GM12878 (cell line): ENCODE results near the gene ORM2. TPM values are rescaled to one million over a fixed set of nuclear protein-coding genes. Genes with fewer than 3 reads are reported as not detected.

ENCODE experiments used
- ATAC-seq: fragments of 200-7000 bp; cut with Tn5 transposase; 3 replicates; pipeline ENCODE4 v1.9.1; 2020; ENCODE audit warnings: mild to moderate bottlenecking, moderate library complexity
- BruUV-seq: library from RNA; stranded (reverse); fragments of 400-500 nt; replicated peaks from 2 replicates; lab custom pipeline; 2021; lab: Mats Ljungman, UMichigan
- CTCF ChIA-PET: fragments of 300-600 bp; sonication (Branson Sonifier 250); formaldehyde crosslinking; extraction: SDS; loops from one replicate; lab custom pipeline; 2021; ENCODE audit warnings: inconsistent platforms; lab: Yijun Ruan, JAX
- POLR2A ChIA-PET: fragments of 350-600 bp; formaldehyde crosslinking; extraction: SDS; loops from one replicate; lab custom pipeline; 2021; ENCODE audit warnings: inconsistent platforms; lab: Charles Lee
- RAD21 ChIA-PET: fragments of 300-600 bp; sonication (Branson Sonifier 250); formaldehyde crosslinking; loops from one replicate; lab custom pipeline; 2023; ENCODE audit warnings: antibody characterized with exemption; ENCODE audit not compliant: unreplicated experiment; lab: Charles Lee
- SMC1A ChIA-PET: fragments of 300-600 bp; sonication (Branson Sonifier 250); formaldehyde crosslinking; loops from one replicate; lab custom pipeline; 2023; ENCODE audit not compliant: unreplicated experiment, uncharacterized antibody; lab: Charles Lee
- DNase-seq: peaks from one replicate; pipeline ENCODE4 v3.0.0-alpha.2; 2011; ENCODE audit warnings: low read depth, low spot score
- FAIRE-seq: peaks from 3 replicates; lab custom pipeline; 2011; peaks lifted over from hg19 to GRCh38; lab: Jason Lieb, UNC
- H2AFZ ChIP-seq: 2 replicates; pipeline ENCODE4 v1.6.0; 2011; ENCODE audit warnings: low read depth, low read length, control low read depth; ENCODE audit not compliant: control insufficient read depth
- H3K27ac ChIP-seq: 2 replicates; pipeline ENCODE4 v1.5.1; 2011; ENCODE audit warnings: control low read depth; ENCODE audit not compliant: control insufficient read depth, insufficient read depth
- H3K27me3 ChIP-seq, 2 experiments: replicated peaks in 1 of 2; 2 replicates each; pipeline versions ENCODE4 v1.6.0 to v1.6.1; 2011; ENCODE audit warnings: low read length in 1 of 2; ENCODE audit not compliant: control insufficient read depth in 2 of 2, insufficient read depth in 2 of 2
- H3K36me3 ChIP-seq, 2 experiments: 2 replicates each; pipeline ENCODE4 v1.5.1; 2011; ENCODE audit warnings: low read length in 1 of 2; ENCODE audit not compliant: control insufficient read depth in 2 of 2, insufficient read depth in 2 of 2
- H3K4me1 ChIP-seq: 2 replicates; pipeline ENCODE4 v1.6.1; 2011; ENCODE audit warnings: mild to moderate bottlenecking, low read length, moderate library complexity, mixed read lengths; ENCODE audit not compliant: control insufficient read depth, insufficient read depth
- H3K4me2 ChIP-seq: 2 replicates; pipeline ENCODE4 v1.6.0; 2011; ENCODE audit warnings: control low read depth; ENCODE audit not compliant: control insufficient read depth, insufficient read depth
- H3K4me3 ChIP-seq: fragments of 200-600 bp; sonication (generic); 2 replicates; pipeline ENCODE4 v1.5.1; 2016
- H3K79me2 ChIP-seq: 2 replicates; pipeline ENCODE4 v1.6.0; 2011; ENCODE audit warnings: low read length; ENCODE audit not compliant: control insufficient read depth, insufficient read depth
- H3K9ac ChIP-seq: 2 replicates; pipeline ENCODE4 v1.8.0; 2011; ENCODE audit warnings: low read length, control low read depth, mixed read lengths; ENCODE audit not compliant: control insufficient read depth, insufficient read depth
- H3K9me3 ChIP-seq: replicated peaks from 3 replicates; pipeline ENCODE4 v1.5.1; 2011; ENCODE audit warnings: mild to moderate bottlenecking, low read length; ENCODE audit not compliant: control insufficient read depth, insufficient read depth
- H4K20me1 ChIP-seq: 2 replicates; pipeline ENCODE4 v1.6.0; 2011; ENCODE audit not compliant: control insufficient read depth, insufficient read depth
- CREB1 ChIP-seq: IDR thresholded peaks from 2 replicates; pipeline ENCODE4 v1.6.1; 2012; ENCODE audit warnings: low read depth, mild to moderate bottlenecking, inconsistent platforms
- ETV6 ChIP-seq, 2 experiments: fragments of 450-650 bp in 1 of 2; IDR thresholded peaks in 1 of 2; conservative IDR thresholded peaks in 1 of 2; 2 replicates each; pipeline ENCODE4 v1.6.1; 2014; ENCODE audit warnings: antibody characterized with exemption in 1 of 2, borderline replicate concordance in 1 of 2, low read depth in 1 of 2, mild to moderate bottlenecking in 1 of 2, moderate library complexity in 1 of 2
- GATAD2B ChIP-seq: fragments of 450-650 bp; conservative IDR thresholded peaks from 2 replicates; pipeline ENCODE4 v1.6.1; 2017; ENCODE audit warnings: low read depth, mild to moderate bottlenecking, moderate library complexity
- HDAC6 ChIP-seq: fragments of 200-600 bp; sonication (generic); IDR thresholded peaks from one replicate; pipeline ENCODE4 v1.8.0; 2017; ENCODE audit warnings: antibody characterized with exemption; ENCODE audit not compliant: unreplicated experiment
- SUZ12 ChIP-seq: fragments of 200-600 bp; sonication (generic); IDR thresholded peaks from one replicate; pipeline ENCODE4 v1.6.1; 2018; ENCODE audit warnings: antibody characterized with exemption, mild to moderate bottlenecking; ENCODE audit not compliant: unreplicated experiment
- TBL1XR1 ChIP-seq: IDR thresholded peaks from 2 replicates; pipeline ENCODE4 v1.6.1; 2012; ENCODE audit warnings: low read depth, low read length, improper control_type of control experiment
- ZBED1 ChIP-seq: IDR thresholded peaks from 2 replicates; pipeline ENCODE4 v1.6.1; 2016; ENCODE audit warnings: borderline replicate concordance
- ZNF622 ChIP-seq: fragments of 450-650 bp; IDR thresholded peaks from 2 replicates; pipeline ENCODE4 v1.6.1; 2017; ENCODE audit warnings: mild to moderate bottlenecking, inconsistent platforms
- WGBS: methylation state at CpG from one replicate; pipeline ENCODE4 v1.1.6; 2016; ENCODE audit warnings: low lambda C conversion rate; ENCODE audit not compliant: insufficient replicate concordance, insufficient coverage; ENCODE audit errors: missing lambda C conversion rate; 5-methylcytosine and 5-hydroxymethylcytosine counted together
- in situ Hi-C: fragments of 300-500 bp; cut with MboI; formaldehyde crosslinking; loops from 9 replicates; pipeline ENCODE4 v1.14.3; 2018; ENCODE audit warnings: mixed read lengths
- intact Hi-C: fragments of 100-400 bp; cut with micrococcal nuclease; formaldehyde crosslinking; loops from one replicate; pipeline ENCODE4 v1.14.2; 2022; ENCODE audit not compliant: unreplicated experiment
- polyA plus RNA-seq, 11 experiments: library from polyadenylated mRNA; depleted of rRNA in 4 of 11; unstranded in 6 of 11; stranded (reverse) in 5 of 11; fragments of >200 nt; fragmentation: Nextera tagmentation in 4 of 11; fragmentation: Illumina TruSeq in 1 of 11; extraction: Ambion mirVana in 4 of 11; extraction: Trizol in 1 of 11; gene quantifications; 1 replicate in 1 of 11; 2 replicates in 10 of 11; pipeline versions ENCODE4 v1.2.1 to v1.2.3, GENCODE V29; 2011 to 2016; ENCODE audit warnings: inconsistent platforms in 2 of 11, missing spikeins in 2 of 11, low read depth in 1 of 11
- total RNA-seq, 4 experiments: library from RNA; depleted of rRNA in 3 of 4; stranded (reverse); fragments of >200 nt in 3 of 4; fragmentation: Illumina TruSeq in 1 of 4; extraction: Trizol in 1 of 4; gene quantifications; 2 replicates each; pipeline versions ENCODE4 v1.2.1 to v1.2.3, GENCODE V29; 2013 to 2021
- TF ChIP-seq, protein P1 (sequence below): IDR thresholded peaks from 2 replicates; pipeline ENCODE4 v1.6.1; 2012; ENCODE audit warnings: improper control_type of control experiment, low read depth, low read length; ENCODE audit not compliant: insufficient replicate concordance
- TF ChIP-seq, protein P2 (sequence below): fragments of 450-650 bp; formaldehyde crosslinking; IDR thresholded peaks from 2 replicates; pipeline ENCODE4 v1.4.0; 2020; ENCODE audit warnings: mild to moderate bottlenecking, moderate library complexity
- TF ChIP-seq, protein P3 (sequence below): fragments of 450-650 bp; IDR thresholded peaks from 2 replicates; pipeline ENCODE4 v1.6.1; 2017; ENCODE audit warnings: mild to moderate bottlenecking, moderate library complexity

ORM2 gene
- total and polyA plus RNA-seq, 10 of the 15 experiments (the other 5 are each of a cell fraction or from before 2014, with no cell fraction given), result 0.64 TPM; not detected in 9

DNA sequence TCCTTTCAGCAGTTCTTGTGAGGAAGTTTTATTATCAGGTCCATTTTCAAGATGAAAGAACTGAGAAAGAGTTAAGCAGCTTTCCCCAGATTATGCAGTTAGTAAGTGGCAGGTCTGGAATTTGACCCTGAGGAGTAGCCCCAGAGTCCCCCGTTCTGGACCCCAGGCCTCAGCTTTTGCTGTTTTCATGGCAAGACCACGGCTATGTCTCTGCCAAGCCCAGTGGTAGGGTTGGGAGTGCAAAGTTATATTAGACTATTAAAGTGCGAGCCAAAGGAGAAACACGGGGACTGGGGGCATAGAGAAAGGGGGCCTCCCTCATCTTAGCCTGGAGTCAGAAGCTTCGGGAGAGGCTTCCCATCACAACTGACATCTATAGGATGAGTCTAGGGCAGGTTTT, 26.1 kb upstream of the ORM2 start:
- ChIA-PET RAD21 (no interaction called here), SMC1A (interaction anchor here (0.6 kb wide), 1 partner anchor 199 kb away, joined by 3 read pairs; no protein-coding TSS in a partner anchor), CTCF (no interaction called here), POLR2A (no interaction called here)
- no TSS peak for BruUV-seq
- Histone ChIP-seq H3K4me2 (no peak overlapping the region), H3K4me1 (no peaks in the 10 kb centered on the region), H3K4me3 (no peak overlapping the region), H3K79me2 (no peaks in the 10 kb centered on the region), H3K27ac (no peak overlapping the region), H3K27me3 (peaks cover 0 to 8% of the 10 kb centered on the region in 2 experiments; a peak in 2 of 4 replicates), H4K20me1 (0 out of 2 replicates have a peak, but pooled peaks cover 3% of the 10 kb centered on the region), H3K9ac (no peak overlapping the region), H3K9me3 (no peaks in the 10 kb centered on the region), H2AFZ (no peak overlapping the region), H3K36me3 (no peaks in the 10 kb centered on the region)
- DNase-seq (no peak), ATAC-seq (no peak), FAIRE-seq (no peak)
- in situ Hi-C loops, result no loop called here
- WGBS, result 1% methylated on average over 5 of the region's 5 CpGs
- intact Hi-C loops, result no loop called here
- TF ChIP-seq ZNF622 (no peak), GATAD2B (no peak), CREB1 (no peak), HDAC6 (no peak), ETV6 (conservative IDR thresholded peaks at IDR 0.05 in 1 of 2, IDR thresholded peaks at IDR 0.05 in 1 of 2; ENCODE audit: borderline replicate concordance in 1 of 2, low read depth in 1 of 2) (no peak), TBL1XR1 (no peak), SUZ12 (no peak), ZBED1 (no peak)
- TF ChIP-seq, protein P1, sequence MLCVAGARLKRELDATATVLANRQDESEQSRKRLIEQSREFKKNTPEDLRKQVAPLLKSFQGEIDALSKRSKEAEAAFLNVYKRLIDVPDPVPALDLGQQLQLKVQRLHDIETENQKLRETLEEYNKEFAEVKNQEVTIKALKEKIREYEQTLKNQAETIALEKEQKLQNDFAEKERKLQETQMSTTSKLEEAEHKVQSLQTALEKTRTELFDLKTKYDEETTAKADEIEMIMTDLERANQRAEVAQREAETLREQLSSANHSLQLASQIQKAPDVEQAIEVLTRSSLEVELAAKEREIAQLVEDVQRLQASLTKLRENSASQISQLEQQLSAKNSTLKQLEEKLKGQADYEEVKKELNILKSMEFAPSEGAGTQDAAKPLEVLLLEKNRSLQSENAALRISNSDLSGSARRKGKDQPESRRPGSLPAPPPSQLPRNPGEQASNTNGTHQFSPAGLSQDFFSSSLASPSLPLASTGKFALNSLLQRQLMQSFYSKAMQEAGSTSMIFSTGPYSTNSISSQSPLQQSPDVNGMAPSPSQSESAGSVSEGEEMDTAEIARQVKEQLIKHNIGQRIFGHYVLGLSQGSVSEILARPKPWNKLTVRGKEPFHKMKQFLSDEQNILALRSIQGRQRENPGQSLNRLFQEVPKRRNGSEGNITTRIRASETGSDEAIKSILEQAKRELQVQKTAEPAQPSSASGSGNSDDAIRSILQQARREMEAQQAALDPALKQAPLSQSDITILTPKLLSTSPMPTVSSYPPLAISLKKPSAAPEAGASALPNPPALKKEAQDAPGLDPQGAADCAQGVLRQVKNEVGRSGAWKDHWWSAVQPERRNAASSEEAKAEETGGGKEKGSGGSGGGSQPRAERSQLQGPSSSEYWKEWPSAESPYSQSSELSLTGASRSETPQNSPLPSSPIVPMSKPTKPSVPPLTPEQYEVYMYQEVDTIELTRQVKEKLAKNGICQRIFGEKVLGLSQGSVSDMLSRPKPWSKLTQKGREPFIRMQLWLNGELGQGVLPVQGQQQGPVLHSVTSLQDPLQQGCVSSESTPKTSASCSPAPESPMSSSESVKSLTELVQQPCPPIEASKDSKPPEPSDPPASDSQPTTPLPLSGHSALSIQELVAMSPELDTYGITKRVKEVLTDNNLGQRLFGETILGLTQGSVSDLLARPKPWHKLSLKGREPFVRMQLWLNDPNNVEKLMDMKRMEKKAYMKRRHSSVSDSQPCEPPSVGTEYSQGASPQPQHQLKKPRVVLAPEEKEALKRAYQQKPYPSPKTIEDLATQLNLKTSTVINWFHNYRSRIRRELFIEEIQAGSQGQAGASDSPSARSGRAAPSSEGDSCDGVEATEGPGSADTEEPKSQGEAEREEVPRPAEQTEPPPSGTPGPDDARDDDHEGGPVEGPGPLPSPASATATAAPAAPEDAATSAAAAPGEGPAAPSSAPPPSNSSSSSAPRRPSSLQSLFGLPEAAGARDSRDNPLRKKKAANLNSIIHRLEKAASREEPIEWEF, result no peak
- TF ChIP-seq, protein P2, sequence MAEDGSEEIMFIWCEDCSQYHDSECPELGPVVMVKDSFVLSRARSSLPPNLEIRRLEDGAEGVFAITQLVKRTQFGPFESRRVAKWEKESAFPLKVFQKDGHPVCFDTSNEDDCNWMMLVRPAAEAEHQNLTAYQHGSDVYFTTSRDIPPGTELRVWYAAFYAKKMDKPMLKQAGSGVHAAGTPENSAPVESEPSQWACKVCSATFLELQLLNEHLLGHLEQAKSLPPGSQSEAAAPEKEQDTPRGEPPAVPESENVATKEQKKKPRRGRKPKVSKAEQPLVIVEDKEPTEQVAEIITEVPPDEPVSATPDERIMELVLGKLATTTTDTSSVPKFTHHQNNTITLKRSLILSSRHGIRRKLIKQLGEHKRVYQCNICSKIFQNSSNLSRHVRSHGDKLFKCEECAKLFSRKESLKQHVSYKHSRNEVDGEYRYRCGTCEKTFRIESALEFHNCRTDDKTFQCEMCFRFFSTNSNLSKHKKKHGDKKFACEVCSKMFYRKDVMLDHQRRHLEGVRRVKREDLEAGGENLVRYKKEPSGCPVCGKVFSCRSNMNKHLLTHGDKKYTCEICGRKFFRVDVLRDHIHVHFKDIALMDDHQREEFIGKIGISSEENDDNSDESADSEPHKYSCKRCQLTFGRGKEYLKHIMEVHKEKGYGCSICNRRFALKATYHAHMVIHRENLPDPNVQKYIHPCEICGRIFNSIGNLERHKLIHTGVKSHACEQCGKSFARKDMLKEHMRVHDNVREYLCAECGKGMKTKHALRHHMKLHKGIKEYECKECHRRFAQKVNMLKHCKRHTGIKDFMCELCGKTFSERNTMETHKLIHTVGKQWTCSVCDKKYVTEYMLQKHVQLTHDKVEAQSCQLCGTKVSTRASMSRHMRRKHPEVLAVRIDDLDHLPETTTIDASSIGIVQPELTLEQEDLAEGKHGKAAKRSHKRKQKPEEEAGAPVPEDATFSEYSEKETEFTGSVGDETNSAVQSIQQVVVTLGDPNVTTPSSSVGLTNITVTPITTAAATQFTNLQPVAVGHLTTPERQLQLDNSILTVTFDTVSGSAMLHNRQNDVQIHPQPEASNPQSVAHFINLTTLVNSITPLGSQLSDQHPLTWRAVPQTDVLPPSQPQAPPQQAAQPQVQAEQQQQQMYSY (CRISPR knock-in tag), result no peak
- TF ChIP-seq, protein P3, sequence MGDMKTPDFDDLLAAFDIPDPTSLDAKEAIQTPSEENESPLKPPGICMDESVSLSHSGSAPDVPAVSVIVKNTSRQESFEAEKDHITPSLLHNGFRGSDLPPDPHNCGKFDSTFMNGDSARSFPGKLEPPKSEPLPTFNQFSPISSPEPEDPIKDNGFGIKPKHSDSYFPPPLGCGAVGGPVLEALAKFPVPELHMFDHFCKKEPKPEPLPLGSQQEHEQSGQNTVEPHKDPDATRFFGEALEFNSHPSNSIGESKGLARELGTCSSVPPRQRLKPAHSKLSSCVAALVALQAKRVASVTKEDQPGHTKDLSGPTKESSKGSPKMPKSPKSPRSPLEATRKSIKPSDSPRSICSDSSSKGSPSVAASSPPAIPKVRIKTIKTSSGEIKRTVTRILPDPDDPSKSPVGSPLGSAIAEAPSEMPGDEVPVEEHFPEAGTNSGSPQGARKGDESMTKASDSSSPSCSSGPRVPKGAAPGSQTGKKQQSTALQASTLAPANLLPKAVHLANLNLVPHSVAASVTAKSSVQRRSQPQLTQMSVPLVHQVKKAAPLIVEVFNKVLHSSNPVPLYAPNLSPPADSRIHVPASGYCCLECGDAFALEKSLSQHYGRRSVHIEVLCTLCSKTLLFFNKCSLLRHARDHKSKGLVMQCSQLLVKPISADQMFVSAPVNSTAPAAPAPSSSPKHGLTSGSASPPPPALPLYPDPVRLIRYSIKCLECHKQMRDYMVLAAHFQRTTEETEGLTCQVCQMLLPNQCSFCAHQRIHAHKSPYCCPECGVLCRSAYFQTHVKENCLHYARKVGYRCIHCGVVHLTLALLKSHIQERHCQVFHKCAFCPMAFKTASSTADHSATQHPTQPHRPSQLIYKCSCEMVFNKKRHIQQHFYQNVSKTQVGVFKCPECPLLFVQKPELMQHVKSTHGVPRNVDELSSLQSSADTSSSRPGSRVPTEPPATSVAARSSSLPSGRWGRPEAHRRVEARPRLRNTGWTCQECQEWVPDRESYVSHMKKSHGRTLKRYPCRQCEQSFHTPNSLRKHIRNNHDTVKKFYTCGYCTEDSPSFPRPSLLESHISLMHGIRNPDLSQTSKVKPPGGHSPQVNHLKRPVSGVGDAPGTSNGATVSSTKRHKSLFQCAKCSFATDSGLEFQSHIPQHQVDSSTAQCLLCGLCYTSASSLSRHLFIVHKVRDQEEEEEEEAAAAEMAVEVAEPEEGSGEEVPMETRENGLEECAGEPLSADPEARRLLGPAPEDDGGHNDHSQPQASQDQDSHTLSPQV, result no peak
